Measurements from ENCODE around the gene EMC10.

Gene EMC10

GRCh38 chr19:50494186-50495019 is 18.1 kb downstream of the EMC10 start:
- Histone ChIP-seq H3K4me1 (ENCODE audit: insufficient read depth, insufficient read length) (peaks cover 4% of the 10 kb centered on the region), H3K9ac (ENCODE audit: insufficient read length, low read depth) (no peak overlapping the region), H3K27me3 (ENCODE audit: insufficient read depth, insufficient read length) (peaks cover 85% of the 10 kb centered on the region), H3K9me3 (ENCODE audit: insufficient read depth, low read length) (peaks cover 7% of the 10 kb centered on the region; the same call in 1 of the 2 replicates), H3K4me3 (ENCODE audit: insufficient read length, low read depth) (no peak overlapping the region), H3K36me3 (ENCODE audit: insufficient read depth, insufficient read length, low read length) (no peaks in the 10 kb centered on the region)
- DNase-seq (ENCODE audit: low read depth, low spot score): no peak
- TF ChIP-seq ZNF274 (IDR thresholded peaks at IDR 0.05; ENCODE audit: low read depth, low read length) (no peak), SUZ12 (IDR thresholded peaks at IDR 0.05; ENCODE audit: extremely low read depth, insufficient read depth, insufficient read length) (no peak), YY1 (IDR thresholded peaks at IDR 0.05; ENCODE audit: insufficient read depth, insufficient read length) (no peak)

GRCh38 chr19:50495020-50495531 is 18.8 kb downstream of the EMC10 start:
- TF ChIP-seq SUZ12 (IDR thresholded peaks at IDR 0.05; ENCODE audit: extremely low read depth, insufficient read depth, insufficient read length): no peak
- no peak for TF ChIP-seq YY1 (IDR thresholded peaks at IDR 0.05; ENCODE audit: insufficient read depth, insufficient read length)
- TF ChIP-seq ZNF274 (IDR thresholded peaks at IDR 0.05; ENCODE audit: low read depth, low read length): no peak
- H3K36me3 ChIP-seq (ENCODE audit: insufficient read depth, insufficient read length, low read length): no peaks in the 10 kb centered on the region
- H3K9me3 ChIP-seq (ENCODE audit: insufficient read depth, low read length): peaks cover 7% of the 10 kb centered on the region; the same call in 1 of the 2 replicates
- peaks cover 5% of the 10 kb centered on the region for H3K4me1 ChIP-seq (ENCODE audit: insufficient read depth, insufficient read length)
- H3K4me3 ChIP-seq (ENCODE audit: insufficient read length, low read depth): no peak overlapping the region
- DNase-seq (ENCODE audit: low read depth, low spot score): no peak
- H3K27me3 ChIP-seq (ENCODE audit: insufficient read depth, insufficient read length): peaks cover 92% of the 10 kb centered on the region
- H3K9ac ChIP-seq (ENCODE audit: insufficient read length, low read depth): no peak overlapping the region

GRCh38 chr19:50496189-50497021 is 20.1 kb downstream of the EMC10 start:
- H3K27me3 ChIP-seq (ENCODE audit: insufficient read depth, insufficient read length): peaks cover 86% of the 10 kb centered on the region
- DNase-seq (ENCODE audit: low read depth, low spot score): no peak

GRCh38 chr19:50497022-50497405 is 20.7 kb downstream of the EMC10 start:
- no peak for DNase-seq (ENCODE audit: low read depth, low spot score)
- no peak for TF ChIP-seq SUZ12 (IDR thresholded peaks at IDR 0.05; ENCODE audit: extremely low read depth, insufficient read depth, insufficient read length)
- no peak for TF ChIP-seq YY1 (IDR thresholded peaks at IDR 0.05; ENCODE audit: insufficient read depth, insufficient read length)
- no peak for TF ChIP-seq ZNF274 (IDR thresholded peaks at IDR 0.05; ENCODE audit: low read depth, low read length)
- no peaks in the 10 kb centered on the region for H3K36me3 ChIP-seq (ENCODE audit: insufficient read depth, insufficient read length, low read length)
- no peaks in the 10 kb centered on the region for H3K9me3 ChIP-seq (ENCODE audit: insufficient read depth, low read length)
- H3K4me1 ChIP-seq (ENCODE audit: insufficient read depth, insufficient read length): peaks cover 16% of the 10 kb centered on the region
- peaks cover 80% of the 10 kb centered on the region for H3K27me3 ChIP-seq (ENCODE audit: insufficient read depth, insufficient read length)
- H3K4me3 ChIP-seq (ENCODE audit: insufficient read length, low read depth): no peak overlapping the region
- no peak overlapping the region for H3K9ac ChIP-seq (ENCODE audit: insufficient read length, low read depth)

More at GRCh38 chr19:50496189-50497021, 20.1 kb downstream of the EMC10 start:
- Histone ChIP-seq H3K9ac (ENCODE audit: insufficient read length, low read depth) (no peak overlapping the region), H3K4me1 (ENCODE audit: insufficient read depth, insufficient read length) (peaks cover 11% of the 10 kb centered on the region), H3K4me3 (ENCODE audit: insufficient read length, low read depth) (no peak overlapping the region), H3K36me3 (ENCODE audit: insufficient read depth, insufficient read length, low read length) (no peaks in the 10 kb centered on the region), H3K9me3 (ENCODE audit: insufficient read depth, low read length) (no peaks in the 10 kb centered on the region)
- TF ChIP-seq SUZ12 (IDR thresholded peaks at IDR 0.05; ENCODE audit: extremely low read depth, insufficient read depth, insufficient read length) (no peak), YY1 (IDR thresholded peaks at IDR 0.05; ENCODE audit: insufficient read depth, insufficient read length) (no peak), ZNF274 (IDR thresholded peaks at IDR 0.05; ENCODE audit: low read depth, low read length) (no peak)

- H3K4me1 ChIP-seq (ENCODE audit: insufficient read depth, insufficient read length): peaks cover 14% of the 10 kb centered on the region
- no peaks in the 10 kb centered on the region for H3K9me3 ChIP-seq (ENCODE audit: insufficient read depth, low read length)
- peaks cover 65% of the 10 kb centered on the region for H3K27me3 ChIP-seq (ENCODE audit: insufficient read depth, insufficient read length)
- no peak overlapping the region for H3K4me3 ChIP-seq (ENCODE audit: insufficient read length, low read depth)
- H3K9ac ChIP-seq (ENCODE audit: insufficient read length, low read depth): no peak overlapping the region
- no peaks in the 10 kb centered on the region for H3K36me3 ChIP-seq (ENCODE audit: insufficient read depth, insufficient read length, low read length)
- TF ChIP-seq YY1 (IDR thresholded peaks at IDR 0.05; ENCODE audit: insufficient read depth, insufficient read length) (no peak), ZNF274 (IDR thresholded peaks at IDR 0.05; ENCODE audit: low read depth, low read length) (no peak), SUZ12 (IDR thresholded peaks at IDR 0.05; ENCODE audit: extremely low read depth, insufficient read depth, insufficient read length) (no peak)
- no peak for DNase-seq (ENCODE audit: low read depth, low spot score)
Observed at GRCh38 chr19:50498219-50499056, 22.1 kb downstream of the EMC10 start.

- peaks cover 13% of the 10 kb centered on the region for H3K4me1 ChIP-seq (ENCODE audit: insufficient read depth, insufficient read length)
- H3K36me3 ChIP-seq (ENCODE audit: insufficient read depth, insufficient read length, low read length): no peaks in the 10 kb centered on the region
- TF ChIP-seq ZNF274 (IDR thresholded peaks at IDR 0.05; ENCODE audit: low read depth, low read length) (no peak), SUZ12 (IDR thresholded peaks at IDR 0.05; ENCODE audit: extremely low read depth, insufficient read depth, insufficient read length) (no peak), YY1 (IDR thresholded peaks at IDR 0.05; ENCODE audit: insufficient read depth, insufficient read length) (no peak)
- peak overlapping the region; percentile 15 for H3K4me3 ChIP-seq (ENCODE audit: insufficient read length, low read depth)
- no peak overlapping the region for H3K9ac ChIP-seq (ENCODE audit: insufficient read length, low read depth)
- peaks cover 48% of the 10 kb centered on the region for H3K27me3 ChIP-seq (ENCODE audit: insufficient read depth, insufficient read length)
- no peak for DNase-seq (ENCODE audit: low read depth, low spot score)
- H3K9me3 ChIP-seq (ENCODE audit: insufficient read depth, low read length): no peaks in the 10 kb centered on the region
Observed at GRCh38 chr19:50500060-50500752, 23.9 kb downstream of the EMC10 start.
